HEK293 (cell line): ENCODE results near the gene GSTP1.

ENCODE experiments used
- CTCF ChIA-PET: fragments of 350-600 bp; formaldehyde crosslinking; extraction: SDS; loops from one replicate; lab custom pipeline; 2021; ENCODE audit warnings: antibody characterized with exemption; lab: Yijun Ruan, JAX
- POLR2A ChIA-PET: fragments of 300-600 bp; formaldehyde crosslinking; extraction: SDS; loops from one replicate; lab custom pipeline; 2020; ENCODE audit warnings: antibody characterized with exemption, inconsistent platforms; lab: Yijun Ruan, JAX
- H3K27ac ChIP-seq: fragments of 200-500 bp; sonication (Bioruptor generic); 2 replicates; pipeline ENCODE4 v1.5.1; 2014; ENCODE audit warnings: low read depth, low read length, control low read depth, inconsistent platforms; ENCODE audit errors: extremely low read depth
- H3K36me3 ChIP-seq, 2 experiments: fragments of 200-500 bp in 1 of 2; sonication (Bioruptor generic) in 1 of 2; 1 replicate in 1 of 2; 2 replicates in 1 of 2; pipeline ENCODE4 v1.5.1; 2014 to 2017; ENCODE audit warnings: inconsistent platforms in 2 of 2, low read length in 2 of 2; ENCODE audit not compliant: control insufficient read depth in 2 of 2, insufficient read depth in 1 of 2
- H3K4me1 ChIP-seq: fragments of 200-500 bp; sonication (Bioruptor generic); 2 replicates; pipeline ENCODE4 v1.5.1; 2014; ENCODE audit warnings: mild to moderate bottlenecking, low read length, inconsistent platforms; ENCODE audit not compliant: control insufficient read depth, insufficient read depth
- H3K4me3 ChIP-seq: 2 replicates; pipeline ENCODE4 v1.5.1; 2011; ENCODE audit warnings: low read depth, mild to moderate bottlenecking, control low read depth, low read length, moderate library complexity
- H3K9me3 ChIP-seq: fragments of 200-500 bp; sonication (Bioruptor generic); 2 replicates; pipeline ENCODE4 v1.5.1; 2014; ENCODE audit warnings: low read depth, low read length, inconsistent platforms; ENCODE audit not compliant: control insufficient read depth, insufficient read depth
- CTCF ChIP-seq: fragments of 450-650 bp; formaldehyde crosslinking; IDR thresholded peaks from 2 replicates; pipeline ENCODE4 v1.5.1; 2016; ENCODE audit warnings: missing biosample characterization, missing genetic modification characterization
- MZF1 ChIP-seq: fragments of 450-650 bp; formaldehyde crosslinking; IDR thresholded peaks from 2 replicates; pipeline ENCODE4 v1.5.1; 2017; ENCODE audit warnings: missing biosample characterization, missing genetic modification characterization, borderline replicate concordance
- SCRT1 ChIP-seq: fragments of 450-650 bp; formaldehyde crosslinking; IDR thresholded peaks from 2 replicates; pipeline ENCODE4 v1.5.1; 2016; ENCODE audit warnings: missing biosample characterization, missing genetic modification characterization, borderline replicate concordance
- ZEB2 ChIP-seq: fragments of 450-650 bp; formaldehyde crosslinking; IDR thresholded peaks from 2 replicates; pipeline ENCODE4 v1.5.1; 2016; ENCODE audit warnings: missing biosample characterization, missing genetic modification characterization
- ZIC2 ChIP-seq: fragments of 450-650 bp; formaldehyde crosslinking; IDR thresholded peaks from 2 replicates; pipeline ENCODE4 v1.5.1; 2016; ENCODE audit warnings: missing biosample characterization, missing genetic modification characterization
- ZNF26 ChIP-seq: fragments of 450-650 bp; formaldehyde crosslinking; IDR thresholded peaks from 2 replicates; pipeline ENCODE4 v1.5.1; 2016; ENCODE audit warnings: missing biosample characterization, missing genetic modification characterization
- ZNF302 ChIP-seq: fragments of 450-650 bp; formaldehyde crosslinking; IDR thresholded peaks from 2 replicates; pipeline ENCODE4 v1.5.1; 2016; ENCODE audit warnings: missing biosample characterization, missing genetic modification characterization, low read depth
- ZNF433 ChIP-seq: fragments of 450-650 bp; formaldehyde crosslinking; IDR thresholded peaks from 2 replicates; pipeline ENCODE4 v1.5.1; 2016; ENCODE audit warnings: missing biosample characterization, missing genetic modification characterization, low read depth
- ZNF544 ChIP-seq: fragments of 450-650 bp; formaldehyde crosslinking; IDR thresholded peaks from 2 replicates; pipeline ENCODE4 v1.5.0; 2017; ENCODE audit warnings: missing biosample characterization, missing genetic modification characterization
- ZNF555 ChIP-seq: fragments of 450-650 bp; formaldehyde crosslinking; conservative IDR thresholded peaks from 2 replicates; pipeline ENCODE4 v1.5.1; 2017; ENCODE audit warnings: missing biosample characterization, mild to moderate bottlenecking, missing genetic modification characterization, inconsistent platforms
- ZNF560 ChIP-seq: fragments of 450-650 bp; formaldehyde crosslinking; IDR thresholded peaks from 2 replicates; pipeline ENCODE4 v1.5.1; 2017; ENCODE audit warnings: missing biosample characterization, missing genetic modification characterization, borderline replicate concordance
- ZNF571 ChIP-seq: fragments of 450-650 bp; formaldehyde crosslinking; IDR thresholded peaks from 2 replicates; pipeline ENCODE4 v1.5.0; 2017; ENCODE audit warnings: missing biosample characterization, missing genetic modification characterization
- ZNF664 ChIP-seq: fragments of 450-650 bp; formaldehyde crosslinking; IDR thresholded peaks from 2 replicates; pipeline ENCODE4 v1.5.1; 2016; ENCODE audit warnings: missing biosample characterization, missing genetic modification characterization
- ZNF76 ChIP-seq: fragments of 450-650 bp; formaldehyde crosslinking; IDR thresholded peaks from 2 replicates; pipeline ENCODE4; 2016; ENCODE audit warnings: low read depth, missing biosample characterization, missing genetic modification characterization, borderline replicate concordance
- ZNF837 ChIP-seq: fragments of 450-650 bp; formaldehyde crosslinking; IDR thresholded peaks from 2 replicates; pipeline ENCODE4 v1.5.1; 2016; ENCODE audit warnings: missing biosample characterization, missing genetic modification characterization
- TF ChIP-seq, protein P1 (sequence below): fragments of 450-650 bp; formaldehyde crosslinking; IDR thresholded peaks from 2 replicates; pipeline ENCODE4 v1.5.1; 2016; ENCODE audit warnings: missing biosample characterization, missing genetic modification characterization

GSTP1 gene

GRCh38 chr11:67538823-67539505 is 44.6 kb upstream of the GSTP1 start (continued):
- no peak for TF ChIP-seq ZNF555 (tag by site-specific recombination)

DNA sequence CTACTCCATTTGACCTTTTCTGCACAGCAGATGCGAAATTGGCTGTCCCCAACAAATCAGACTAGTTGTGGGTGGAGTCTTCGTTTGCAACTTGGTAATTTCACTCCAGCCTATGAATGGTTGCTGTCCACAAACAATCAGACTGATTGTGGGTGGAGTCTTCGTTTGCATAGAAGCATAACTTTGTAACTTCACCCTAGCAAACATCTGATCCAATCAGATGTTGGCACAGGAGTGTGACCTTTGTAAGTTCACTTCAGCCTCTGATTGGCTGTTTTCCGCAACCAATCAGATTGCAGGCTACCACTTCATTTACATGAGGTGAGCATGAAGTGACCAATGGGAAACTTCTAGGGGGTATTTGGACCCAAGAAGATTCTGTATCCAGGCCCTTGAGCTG is 44.1 kb upstream of the GSTP1 start:
- CTCF ChIA-PET = no interaction called here
- POLR2A ChIA-PET = no interaction called here
- no peak for TF ChIP-seq MZF1 (tag by site-specific recombination)
- no peak for TF ChIP-seq CTCF
- no peak for TF ChIP-seq ZNF571 (tag by site-specific recombination)
- no peak for TF ChIP-seq ZNF837 (tag by site-specific recombination)
- TF ChIP-seq, protein P1, sequence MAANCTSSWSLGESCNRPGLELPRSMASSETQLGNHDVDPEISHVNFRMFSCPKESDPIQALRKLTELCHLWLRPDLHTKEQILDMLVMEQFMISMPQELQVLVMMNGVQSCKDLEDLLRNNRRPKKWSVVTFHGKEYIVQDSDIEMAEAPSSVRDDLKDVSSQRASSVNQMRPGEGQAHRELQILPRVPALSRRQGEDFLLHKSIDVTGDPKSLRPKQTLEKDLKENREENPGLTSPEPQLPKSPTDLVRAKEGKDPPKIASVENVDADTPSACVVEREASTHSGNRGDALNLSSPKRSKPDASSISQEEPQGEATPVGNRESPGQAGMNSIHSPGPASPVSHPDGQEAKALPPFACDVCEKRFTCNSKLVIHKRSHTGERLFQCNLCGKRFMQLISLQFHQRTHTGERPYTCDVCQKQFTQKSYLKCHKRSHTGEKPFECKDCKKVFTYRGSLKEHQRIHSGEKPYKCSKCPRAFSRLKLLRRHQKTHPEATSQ (tag by site-specific recombination) = no peak
- no peak for TF ChIP-seq ZNF433 (tag by site-specific recombination)
- TF ChIP-seq ZNF302 = no peak
- no peak for TF ChIP-seq ZIC2 (tag by site-specific recombination)
- TF ChIP-seq SCRT1 (tag by site-specific recombination) = no peak
- no peaks in the 10 kb centered on the region for H3K9me3 ChIP-seq
- no peaks in the 10 kb centered on the region for H3K4me1 ChIP-seq
- H3K36me3 ChIP-seq = no peaks in the 10 kb centered on the region
- no peak overlapping the region for H3K27ac ChIP-seq
- H3K4me3 ChIP-seq = no peak overlapping the region

- Histone ChIP-seq H3K9me3 (no peaks in the 10 kb centered on the region), H3K27ac (no peak overlapping the region)
- TF ChIP-seq ZNF76 (tag by site-specific recombination) = no peak
- TF ChIP-seq ZNF26 (tag by site-specific recombination) = no peak
- no peak for TF ChIP-seq ZNF560 (tag by site-specific recombination)
- TF ChIP-seq ZNF544 = no peak
- TF ChIP-seq, all 188 proteins: peak for 0
- Histone ChIP-seq H3K36me3 (no peaks in the 10 kb centered on the region), H3K4me1 (no peaks in the 10 kb centered on the region), H3K4me3 (no peak overlapping the region)
- ChIA-PET CTCF (interaction anchor here (0.7 kb wide), 1 partner anchor 76 kb away, joined by 4 read pairs; no protein-coding TSS in a partner anchor), POLR2A (no interaction called here)
Measured at GRCh38 chr11:67541198-67541597, 42.4 kb upstream of the GSTP1 start.

DNA sequence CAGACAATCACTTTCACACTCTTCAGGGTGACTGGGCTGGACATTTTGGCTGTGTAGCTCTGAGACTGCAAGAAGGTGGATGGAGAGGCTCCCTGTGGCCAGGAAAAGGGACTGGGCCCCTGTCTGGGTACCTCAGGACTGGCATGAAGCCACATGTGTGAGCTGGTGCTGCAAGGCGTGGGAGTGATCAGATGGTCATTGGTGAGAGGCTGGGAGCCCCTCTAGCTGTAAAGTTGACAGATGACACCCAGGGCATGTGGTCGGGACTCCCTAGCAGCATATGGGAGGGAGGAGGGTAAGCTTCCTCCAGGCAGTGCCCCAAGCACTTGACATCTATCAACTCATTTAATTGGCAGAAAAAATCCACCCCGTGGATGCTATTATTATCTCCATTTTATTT is 41.4 kb upstream of the GSTP1 start:
- Histone ChIP-seq H3K9me3 (no peaks in the 10 kb centered on the region), H3K4me3 (no peak overlapping the region), H3K36me3 (no peaks in the 10 kb centered on the region), H3K4me1 (no peaks in the 10 kb centered on the region), H3K27ac (no peak overlapping the region)
- POLR2A ChIA-PET = no interaction called here
- 0 out of 2 replicates have a peak, but pooled peaks have one; percentile 38 for TF ChIP-seq ZNF664 (tag by site-specific recombination)
- no peak for TF ChIP-seq ZEB2 (tag by site-specific recombination)
- CTCF ChIA-PET = interaction anchor here (0.9 kb wide), 1 partner anchor 12 kb away, joined by 6 read pairs; no protein-coding TSS in a partner anchor
